ENCODE data around the gene TBC1D14.

Gene TBC1D14

DNA sequence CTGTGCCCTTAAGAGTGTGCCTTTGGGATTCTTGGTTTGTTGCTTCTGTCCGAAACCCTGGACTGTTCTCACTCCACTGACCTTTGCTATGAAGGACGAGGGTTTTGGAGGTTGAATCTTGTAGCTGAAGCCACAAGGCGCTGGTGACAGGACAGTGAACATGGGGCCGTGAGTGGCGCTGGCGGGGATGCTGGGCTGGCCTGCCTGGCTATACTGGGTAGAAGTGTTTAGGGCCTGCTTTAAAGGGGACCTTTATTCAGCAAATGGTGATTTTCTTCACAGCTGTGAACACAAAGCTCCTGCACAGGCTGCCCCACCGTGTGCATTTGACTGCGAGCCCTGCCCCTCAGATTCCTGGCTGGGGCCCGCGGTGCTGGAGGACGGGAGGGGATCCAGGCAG is 106.5 kb downstream of the TBC1D14 start (continued):
- TF ChIP-seq, protein P1, sequence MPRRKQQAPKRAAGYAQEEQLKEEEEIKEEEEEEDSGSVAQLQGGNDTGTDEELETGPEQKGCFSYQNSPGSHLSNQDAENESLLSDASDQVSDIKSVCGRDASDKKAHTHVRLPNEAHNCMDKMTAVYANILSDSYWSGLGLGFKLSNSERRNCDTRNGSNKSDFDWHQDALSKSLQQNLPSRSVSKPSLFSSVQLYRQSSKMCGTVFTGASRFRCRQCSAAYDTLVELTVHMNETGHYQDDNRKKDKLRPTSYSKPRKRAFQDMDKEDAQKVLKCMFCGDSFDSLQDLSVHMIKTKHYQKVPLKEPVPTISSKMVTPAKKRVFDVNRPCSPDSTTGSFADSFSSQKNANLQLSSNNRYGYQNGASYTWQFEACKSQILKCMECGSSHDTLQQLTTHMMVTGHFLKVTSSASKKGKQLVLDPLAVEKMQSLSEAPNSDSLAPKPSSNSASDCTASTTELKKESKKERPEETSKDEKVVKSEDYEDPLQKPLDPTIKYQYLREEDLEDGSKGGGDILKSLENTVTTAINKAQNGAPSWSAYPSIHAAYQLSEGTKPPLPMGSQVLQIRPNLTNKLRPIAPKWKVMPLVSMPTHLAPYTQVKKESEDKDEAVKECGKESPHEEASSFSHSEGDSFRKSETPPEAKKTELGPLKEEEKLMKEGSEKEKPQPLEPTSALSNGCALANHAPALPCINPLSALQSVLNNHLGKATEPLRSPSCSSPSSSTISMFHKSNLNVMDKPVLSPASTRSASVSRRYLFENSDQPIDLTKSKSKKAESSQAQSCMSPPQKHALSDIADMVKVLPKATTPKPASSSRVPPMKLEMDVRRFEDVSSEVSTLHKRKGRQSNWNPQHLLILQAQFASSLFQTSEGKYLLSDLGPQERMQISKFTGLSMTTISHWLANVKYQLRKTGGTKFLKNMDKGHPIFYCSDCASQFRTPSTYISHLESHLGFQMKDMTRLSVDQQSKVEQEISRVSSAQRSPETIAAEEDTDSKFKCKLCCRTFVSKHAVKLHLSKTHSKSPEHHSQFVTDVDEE (CRISPR knock-in tag; IDR thresholded peaks at IDR 0.05) = no peak
- no peak for TF ChIP-seq ZNF8 (CRISPR knock-in tag; IDR thresholded peaks at IDR 0.05)
- TF ChIP-seq TCF4 (CRISPR knock-in tag; IDR thresholded peaks at IDR 0.05; ENCODE audit: borderline replicate concordance) = no peak
- TF ChIP-seq OSR1 (CRISPR knock-in tag; IDR thresholded peaks at IDR 0.05) = no peak
- no peak for TF ChIP-seq ISL1 (CRISPR knock-in tag; IDR thresholded peaks at IDR 0.05)
- no peak for TF ChIP-seq ESRRG (CRISPR knock-in tag; IDR thresholded peaks at IDR 0.05)

- no peak for ATAC-seq
- TF ChIP-seq BACH2 (CRISPR knock-in tag; IDR thresholded peaks at IDR 0.05; ENCODE audit: borderline replicate concordance) (no peak), ZNF8 (CRISPR knock-in tag; IDR thresholded peaks at IDR 0.05) (no peak), TOX (CRISPR knock-in tag; IDR thresholded peaks at IDR 0.05; ENCODE audit: borderline replicate concordance) (no peak), SNAI2 (CRISPR knock-in tag; IDR thresholded peaks at IDR 0.05) (no peak), ISL1 (CRISPR knock-in tag; IDR thresholded peaks at IDR 0.05) (no peak), ESRRG (CRISPR knock-in tag; IDR thresholded peaks at IDR 0.05) (no peak), CSDC2 (CRISPR knock-in tag; IDR thresholded peaks at IDR 0.05) (no peak), OSR1 (CRISPR knock-in tag; IDR thresholded peaks at IDR 0.05) (no peak), ARNTL (CRISPR knock-in tag; IDR thresholded peaks at IDR 0.05; ENCODE audit: borderline replicate concordance, low read depth) (no peak), PPARA (CRISPR knock-in tag; IDR thresholded peaks at IDR 0.05; ENCODE audit: borderline replicate concordance) (no peak), RARB (CRISPR knock-in tag; IDR thresholded peaks at IDR 0.05) (no peak), ZNF70 (CRISPR knock-in tag; IDR thresholded peaks at IDR 0.05) (no peak), ZFP3 (CRISPR knock-in tag; IDR thresholded peaks at IDR 0.05) (no peak), GLIS3 (CRISPR knock-in tag; IDR thresholded peaks at IDR 0.05) (no peak)
- TF ChIP-seq, protein P2, sequence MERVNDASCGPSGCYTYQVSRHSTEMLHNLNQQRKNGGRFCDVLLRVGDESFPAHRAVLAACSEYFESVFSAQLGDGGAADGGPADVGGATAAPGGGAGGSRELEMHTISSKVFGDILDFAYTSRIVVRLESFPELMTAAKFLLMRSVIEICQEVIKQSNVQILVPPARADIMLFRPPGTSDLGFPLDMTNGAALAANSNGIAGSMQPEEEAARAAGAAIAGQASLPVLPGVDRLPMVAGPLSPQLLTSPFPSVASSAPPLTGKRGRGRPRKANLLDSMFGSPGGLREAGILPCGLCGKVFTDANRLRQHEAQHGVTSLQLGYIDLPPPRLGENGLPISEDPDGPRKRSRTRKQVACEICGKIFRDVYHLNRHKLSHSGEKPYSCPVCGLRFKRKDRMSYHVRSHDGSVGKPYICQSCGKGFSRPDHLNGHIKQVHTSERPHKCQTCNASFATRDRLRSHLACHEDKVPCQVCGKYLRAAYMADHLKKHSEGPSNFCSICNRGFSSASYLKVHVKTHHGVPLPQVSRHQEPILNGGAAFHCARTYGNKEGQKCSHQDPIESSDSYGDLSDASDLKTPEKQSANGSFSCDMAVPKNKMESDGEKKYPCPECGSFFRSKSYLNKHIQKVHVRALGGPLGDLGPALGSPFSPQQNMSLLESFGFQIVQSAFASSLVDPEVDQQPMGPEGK (CRISPR knock-in tag; IDR thresholded peaks at IDR 0.05; ENCODE audit: borderline replicate concordance) = no peak
- TF ChIP-seq, protein P3, sequence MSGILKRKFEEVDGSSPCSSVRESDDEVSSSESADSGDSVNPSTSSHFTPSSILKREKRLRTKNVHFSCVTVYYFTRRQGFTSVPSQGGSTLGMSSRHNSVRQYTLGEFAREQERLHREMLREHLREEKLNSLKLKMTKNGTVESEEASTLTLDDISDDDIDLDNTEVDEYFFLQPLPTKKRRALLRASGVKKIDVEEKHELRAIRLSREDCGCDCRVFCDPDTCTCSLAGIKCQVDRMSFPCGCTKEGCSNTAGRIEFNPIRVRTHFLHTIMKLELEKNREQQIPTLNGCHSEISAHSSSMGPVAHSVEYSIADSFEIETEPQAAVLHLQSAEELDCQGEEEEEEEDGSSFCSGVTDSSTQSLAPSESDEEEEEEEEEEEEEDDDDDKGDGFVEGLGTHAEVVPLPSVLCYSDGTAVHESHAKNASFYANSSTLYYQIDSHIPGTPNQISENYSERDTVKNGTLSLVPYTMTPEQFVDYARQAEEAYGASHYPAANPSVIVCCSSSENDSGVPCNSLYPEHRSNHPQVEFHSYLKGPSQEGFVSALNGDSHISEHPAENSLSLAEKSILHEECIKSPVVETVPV (CRISPR knock-in tag; IDR thresholded peaks at IDR 0.05) = no peak
- TF ChIP-seq, protein P1 (CRISPR knock-in tag; IDR thresholded peaks at IDR 0.05) = no peak
Measured at GRCh38 chr4:7016512-7016911, 106.9 kb downstream of the TBC1D14 start.

DNA sequence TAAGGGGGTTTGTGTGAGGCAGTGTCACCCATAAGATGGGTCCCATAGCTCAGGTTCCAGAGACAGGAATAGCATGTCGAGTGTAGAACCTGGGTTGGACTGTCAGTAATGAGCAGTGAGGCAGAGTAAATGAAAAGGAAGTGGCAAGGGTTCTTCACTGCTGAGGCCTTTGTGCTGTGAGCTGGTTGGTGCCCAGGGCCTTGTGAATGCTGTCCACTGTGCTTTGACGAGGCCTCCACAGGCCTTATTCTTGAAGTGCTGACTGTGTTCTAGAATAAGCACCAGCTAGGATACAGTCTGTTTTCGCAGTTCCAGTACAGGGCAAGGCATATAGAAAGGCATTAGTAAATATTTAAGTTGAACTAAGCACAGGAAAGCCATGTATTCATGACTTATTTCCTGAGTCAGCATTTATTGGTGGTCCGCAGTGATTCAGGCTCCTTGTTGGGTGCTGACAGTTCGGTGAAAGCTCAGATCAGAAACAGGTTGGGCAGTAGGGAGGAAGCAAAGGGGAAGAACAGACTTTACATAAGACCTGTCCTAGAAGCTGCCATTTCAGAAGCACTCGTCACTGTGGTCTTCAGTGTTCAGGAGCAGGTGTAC is 107.9 kb downstream of the TBC1D14 start:
- TF ChIP-seq ZNF565 (CRISPR knock-in tag; conservative IDR thresholded peaks at IDR 0.05; ENCODE audit: low read depth) (no peak), RARB (CRISPR knock-in tag; IDR thresholded peaks at IDR 0.05) (no peak)
- no peak for ATAC-seq

- ATAC-seq = no peak
- TF ChIP-seq TOX (CRISPR knock-in tag; IDR thresholded peaks at IDR 0.05; ENCODE audit: borderline replicate concordance) (no peak), SNAI2 (CRISPR knock-in tag; IDR thresholded peaks at IDR 0.05) (no peak), ZNF70 (CRISPR knock-in tag; IDR thresholded peaks at IDR 0.05) (no peak), ISL1 (CRISPR knock-in tag; IDR thresholded peaks at IDR 0.05) (no peak), CSDC2 (CRISPR knock-in tag; IDR thresholded peaks at IDR 0.05) (no peak), PPARA (CRISPR knock-in tag; IDR thresholded peaks at IDR 0.05; ENCODE audit: borderline replicate concordance) (no peak), ZNF565 (CRISPR knock-in tag; conservative IDR thresholded peaks at IDR 0.05; ENCODE audit: low read depth) (no peak), RARB (CRISPR knock-in tag; IDR thresholded peaks at IDR 0.05) (no peak), TCF4 (CRISPR knock-in tag; IDR thresholded peaks at IDR 0.05; ENCODE audit: borderline replicate concordance) (no peak), ARNTL (CRISPR knock-in tag; IDR thresholded peaks at IDR 0.05; ENCODE audit: borderline replicate concordance, low read depth) (no peak)
- TF ChIP-seq, protein P4, sequence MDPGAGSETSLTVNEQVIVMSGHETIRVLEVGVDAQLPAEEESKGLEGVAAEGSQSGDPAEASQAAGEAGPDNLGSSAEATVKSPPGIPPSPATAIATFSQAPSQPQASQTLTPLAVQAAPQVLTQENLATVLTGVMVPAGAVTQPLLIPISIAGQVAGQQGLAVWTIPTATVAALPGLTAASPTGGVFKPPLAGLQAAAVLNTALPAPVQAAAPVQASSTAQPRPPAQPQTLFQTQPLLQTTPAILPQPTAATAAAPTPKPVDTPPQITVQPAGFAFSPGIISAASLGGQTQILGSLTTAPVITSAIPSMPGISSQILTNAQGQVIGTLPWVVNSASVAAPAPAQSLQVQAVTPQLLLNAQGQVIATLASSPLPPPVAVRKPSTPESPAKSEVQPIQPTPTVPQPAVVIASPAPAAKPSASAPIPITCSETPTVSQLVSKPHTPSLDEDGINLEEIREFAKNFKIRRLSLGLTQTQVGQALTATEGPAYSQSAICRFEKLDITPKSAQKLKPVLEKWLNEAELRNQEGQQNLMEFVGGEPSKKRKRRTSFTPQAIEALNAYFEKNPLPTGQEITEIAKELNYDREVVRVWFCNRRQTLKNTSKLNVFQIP (CRISPR knock-in tag; IDR thresholded peaks at IDR 0.05; ENCODE audit: borderline replicate concordance, low read depth) = no peak
- TF ChIP-seq, protein P2 (CRISPR knock-in tag; IDR thresholded peaks at IDR 0.05; ENCODE audit: borderline replicate concordance) = no peak
Measured at GRCh38 chr4:7018281-7018680, 108.7 kb downstream of the TBC1D14 start.
